NCI-H2029 (cell line): ENCODE measurements around the gene POLR1B.
A peak's percentile ranks its signal among the peaks of the same experiment; 100 is the strongest.
"Not testable (repeated sequence)": the region's sequence is repeated elsewhere in the genome, so short reads cannot be mapped to it uniquely, and the experiment has no call there.

Experiments used
- DNase-seq: peaks from one replicate; lab custom pipeline; 2025; lab: John Stamatoyannopoulos, UW

The POLR1B gene, protein sequence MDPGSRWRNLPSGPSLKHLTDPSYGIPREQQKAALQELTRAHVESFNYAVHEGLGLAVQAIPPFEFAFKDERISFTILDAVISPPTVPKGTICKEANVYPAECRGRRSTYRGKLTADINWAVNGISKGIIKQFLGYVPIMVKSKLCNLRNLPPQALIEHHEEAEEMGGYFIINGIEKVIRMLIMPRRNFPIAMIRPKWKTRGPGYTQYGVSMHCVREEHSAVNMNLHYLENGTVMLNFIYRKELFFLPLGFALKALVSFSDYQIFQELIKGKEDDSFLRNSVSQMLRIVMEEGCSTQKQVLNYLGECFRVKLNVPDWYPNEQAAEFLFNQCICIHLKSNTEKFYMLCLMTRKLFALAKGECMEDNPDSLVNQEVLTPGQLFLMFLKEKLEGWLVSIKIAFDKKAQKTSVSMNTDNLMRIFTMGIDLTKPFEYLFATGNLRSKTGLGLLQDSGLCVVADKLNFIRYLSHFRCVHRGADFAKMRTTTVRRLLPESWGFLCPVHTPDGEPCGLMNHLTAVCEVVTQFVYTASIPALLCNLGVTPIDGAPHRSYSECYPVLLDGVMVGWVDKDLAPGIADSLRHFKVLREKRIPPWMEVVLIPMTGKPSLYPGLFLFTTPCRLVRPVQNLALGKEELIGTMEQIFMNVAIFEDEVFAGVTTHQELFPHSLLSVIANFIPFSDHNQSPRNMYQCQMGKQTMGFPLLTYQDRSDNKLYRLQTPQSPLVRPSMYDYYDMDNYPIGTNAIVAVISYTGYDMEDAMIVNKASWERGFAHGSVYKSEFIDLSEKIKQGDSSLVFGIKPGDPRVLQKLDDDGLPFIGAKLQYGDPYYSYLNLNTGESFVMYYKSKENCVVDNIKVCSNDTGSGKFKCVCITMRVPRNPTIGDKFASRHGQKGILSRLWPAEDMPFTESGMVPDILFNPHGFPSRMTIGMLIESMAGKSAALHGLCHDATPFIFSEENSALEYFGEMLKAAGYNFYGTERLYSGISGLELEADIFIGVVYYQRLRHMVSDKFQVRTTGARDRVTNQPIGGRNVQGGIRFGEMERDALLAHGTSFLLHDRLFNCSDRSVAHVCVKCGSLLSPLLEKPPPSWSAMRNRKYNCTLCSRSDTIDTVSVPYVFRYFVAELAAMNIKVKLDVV

DNA sequence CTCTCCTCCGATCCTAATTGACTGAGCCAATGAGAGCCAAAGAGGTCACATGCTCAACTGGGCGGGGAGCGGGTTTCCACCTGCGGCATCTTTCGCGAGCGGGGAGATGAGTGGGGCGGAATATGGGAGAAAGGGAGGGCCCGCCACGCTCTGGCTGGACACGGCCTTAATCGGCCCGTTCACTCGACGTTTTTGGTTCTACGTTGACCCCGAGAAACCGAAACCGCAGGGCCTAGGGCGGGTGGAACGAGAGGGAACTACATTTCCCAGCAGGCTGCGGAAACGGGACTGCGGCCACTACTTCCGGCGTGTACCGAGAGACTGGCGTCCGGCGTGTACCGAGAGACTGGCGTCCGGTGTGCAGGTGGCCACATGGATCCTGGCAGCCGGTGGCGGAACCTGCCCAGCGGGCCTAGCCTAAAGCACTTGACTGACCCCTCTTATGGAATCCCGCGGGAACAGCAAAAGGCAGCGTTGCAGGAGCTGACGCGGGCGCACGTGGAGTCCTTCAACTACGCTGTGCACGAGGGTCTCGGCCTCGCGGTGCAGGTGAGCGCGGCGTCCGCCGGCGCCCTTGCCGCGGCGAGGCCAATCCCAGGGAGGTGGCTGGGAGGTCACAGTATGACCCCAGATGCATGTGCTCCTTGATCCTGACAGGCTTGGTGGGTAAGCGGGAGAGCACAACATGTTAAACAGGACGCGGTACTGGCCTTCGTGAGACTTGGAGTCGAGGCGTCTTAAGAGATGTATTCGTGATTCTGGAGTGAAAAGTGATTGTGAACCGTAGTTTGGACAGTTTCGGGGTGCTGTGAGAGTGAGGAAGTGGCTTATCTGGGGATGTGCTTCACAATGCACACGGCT, at the start of gene POLR1B:
TSS of gene POLR1B (plus strand) at position 343 of the 861 bp plus-strand sequence. CDS start at position 373, 30 bp downstream.
- peak; percentile 83 for DNase-seq

DNA sequence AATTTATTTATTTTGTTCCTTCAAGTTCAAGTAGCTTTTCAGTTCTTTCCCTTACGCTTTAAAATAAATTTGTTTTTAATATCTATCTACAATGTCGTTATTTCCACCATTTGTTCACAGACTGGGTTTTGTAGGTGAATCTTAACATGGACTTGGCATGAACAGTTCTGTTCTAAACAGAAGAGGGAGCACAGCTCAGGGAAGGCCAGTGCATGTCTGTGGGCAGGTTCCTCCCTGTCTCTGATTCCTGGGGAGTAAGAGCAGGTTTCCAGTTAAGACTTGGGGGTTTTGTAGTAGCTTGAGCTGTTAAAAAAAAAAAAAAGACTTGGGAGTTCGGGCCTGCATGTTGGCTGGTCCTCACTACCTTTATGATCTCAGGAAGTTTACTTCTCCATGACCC, 49.2 kb upstream of the POLR1B start:
- no peak for DNase-seq

DNA sequence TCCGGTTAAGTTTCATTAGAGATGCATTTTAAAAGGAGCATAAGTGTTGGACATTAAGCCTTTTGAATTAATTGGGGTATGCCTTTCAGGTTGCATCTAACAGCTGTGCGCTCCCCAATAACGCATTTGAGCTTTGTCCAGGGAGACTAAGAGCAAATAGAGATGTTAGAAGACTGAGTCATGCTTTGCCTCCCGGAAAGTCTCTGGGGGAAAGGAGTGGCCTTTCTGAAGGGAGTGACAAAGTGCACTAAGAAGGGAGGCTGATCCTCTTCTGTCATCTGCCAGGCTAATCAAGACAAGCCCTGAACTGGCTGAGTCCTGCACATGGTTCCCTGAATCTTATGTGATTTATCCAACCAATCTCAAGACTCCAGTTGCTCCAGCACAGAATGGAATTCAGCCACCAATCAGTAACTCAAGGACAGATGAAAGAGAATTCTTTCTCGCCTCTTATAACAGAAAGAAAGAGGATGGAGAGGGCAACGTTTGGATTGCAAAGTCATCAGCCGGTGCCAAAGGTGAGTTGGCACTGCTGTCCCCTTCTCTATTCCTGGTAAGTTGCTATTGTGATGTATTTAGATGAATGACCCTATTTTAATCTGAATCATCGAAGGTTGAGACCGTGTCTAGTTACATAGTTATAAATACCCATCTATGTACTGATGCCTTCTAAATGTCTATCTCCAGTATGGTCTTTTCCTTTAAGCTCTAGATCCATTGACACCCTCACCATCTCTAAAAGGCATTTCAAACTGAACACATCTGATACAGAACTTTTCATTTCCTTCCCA, 48.2 kb upstream of the POLR1B start:
- DNase-seq: no peak

DNA sequence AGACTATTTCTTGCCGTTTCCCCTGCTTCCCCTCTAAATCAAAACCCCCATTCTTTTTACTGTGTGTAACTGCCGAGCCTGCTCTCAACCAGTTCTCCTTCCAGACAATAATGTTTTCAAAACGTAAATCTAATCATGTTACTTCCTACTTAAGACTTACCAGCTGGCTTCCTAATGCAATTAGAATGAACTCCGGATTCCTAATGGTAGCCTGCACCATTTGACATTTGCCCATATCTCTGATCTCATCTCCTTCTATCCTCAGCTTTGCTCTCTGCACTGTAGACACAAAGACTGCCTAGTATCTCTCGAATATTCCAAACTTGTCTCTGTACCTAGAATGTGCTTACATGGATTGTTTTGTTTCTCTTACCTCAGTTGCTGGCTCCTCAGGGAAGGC, 47.4 kb upstream of the POLR1B start:
- no peak for DNase-seq

DNA sequence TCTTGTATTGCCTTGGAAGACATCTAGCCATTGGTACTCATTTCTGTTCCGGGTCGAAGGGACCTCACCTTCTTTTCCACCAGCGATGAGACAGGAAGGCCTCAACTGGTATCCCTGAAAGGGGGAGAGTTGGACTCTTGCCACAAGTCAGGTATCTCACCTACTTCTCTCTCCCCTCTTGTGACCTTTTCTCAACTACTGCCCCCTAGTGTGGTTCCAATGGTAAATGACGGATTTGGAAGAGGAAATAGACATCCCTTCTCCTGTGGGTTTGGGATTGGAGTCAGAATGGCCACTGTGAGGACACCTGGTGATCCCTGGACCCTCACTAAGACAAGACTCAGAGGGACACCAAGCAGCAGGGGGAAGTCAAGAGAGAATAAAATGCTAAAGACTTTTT, 46.4 kb upstream of the POLR1B start:
- DNase-seq: not testable (repeated sequence)

DNA sequence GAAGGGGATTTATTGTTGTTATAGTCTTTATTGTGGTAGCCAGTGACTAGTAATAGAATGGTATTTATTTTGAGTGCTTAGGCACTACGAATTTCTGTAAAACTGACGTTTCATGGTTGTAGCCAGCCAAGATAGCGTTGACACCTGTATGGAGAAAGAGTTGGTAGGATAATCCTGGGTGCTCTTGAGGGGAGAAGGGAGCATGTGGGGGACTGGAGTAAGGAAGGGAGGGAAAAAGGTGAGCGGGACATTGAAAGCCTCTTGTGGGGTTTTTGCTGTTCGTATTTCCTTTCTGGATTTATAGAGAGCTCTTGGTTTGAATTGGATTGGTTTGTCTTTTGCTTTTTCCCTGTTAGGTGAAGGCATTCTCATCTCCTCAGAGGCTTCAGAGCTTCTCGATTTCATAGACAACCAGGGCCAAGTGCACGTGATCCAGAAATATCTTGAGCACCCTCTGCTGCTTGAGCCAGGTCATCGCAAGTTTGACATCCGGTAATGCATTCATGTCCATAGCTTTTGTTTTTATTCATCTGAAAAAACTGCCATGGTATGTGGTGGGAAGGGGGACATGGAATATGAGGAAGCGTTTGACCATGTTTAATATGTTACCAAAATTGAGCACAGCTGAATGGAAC, 41.3 kb upstream of the POLR1B start:
- DNase-seq: not testable (repeated sequence)

DNA sequence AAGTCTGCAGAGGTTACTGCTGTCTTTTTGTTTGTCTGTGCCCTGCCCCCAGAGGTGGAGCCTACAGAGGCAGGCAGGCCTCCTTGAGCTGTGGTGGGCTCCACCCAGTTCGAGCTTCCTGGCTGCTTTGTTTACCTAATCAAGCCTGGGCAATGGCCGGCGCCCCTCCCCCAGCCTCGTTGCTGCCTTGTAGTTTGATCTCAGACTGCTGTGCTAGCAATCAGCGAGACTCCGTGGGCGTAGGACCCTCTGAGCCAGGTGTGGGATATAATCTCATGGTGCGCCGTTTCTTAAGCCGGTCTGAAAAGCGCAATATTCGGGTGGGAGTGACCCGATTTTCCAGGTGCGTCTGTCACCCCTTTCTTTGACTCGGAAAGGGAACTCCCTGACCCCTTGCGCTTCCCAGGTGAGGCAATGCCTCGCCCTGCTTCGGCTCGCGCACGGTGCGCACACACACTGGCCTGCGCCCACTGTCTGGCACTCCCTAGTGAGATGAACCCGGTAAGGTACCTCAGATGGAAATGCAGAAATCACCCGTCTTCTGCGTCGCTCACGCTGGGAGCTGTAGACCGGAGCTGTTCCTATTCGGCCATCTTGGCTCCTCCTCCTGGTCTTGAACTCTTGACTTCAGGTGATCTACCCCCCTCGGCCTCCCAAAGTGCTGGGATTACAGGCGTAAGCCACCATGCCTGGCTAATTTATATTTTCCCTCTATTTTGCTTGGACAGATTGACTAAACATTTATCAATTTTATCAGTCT, 32.8 kb upstream of the POLR1B start:
- DNase-seq: not testable (repeated sequence)

DNA sequence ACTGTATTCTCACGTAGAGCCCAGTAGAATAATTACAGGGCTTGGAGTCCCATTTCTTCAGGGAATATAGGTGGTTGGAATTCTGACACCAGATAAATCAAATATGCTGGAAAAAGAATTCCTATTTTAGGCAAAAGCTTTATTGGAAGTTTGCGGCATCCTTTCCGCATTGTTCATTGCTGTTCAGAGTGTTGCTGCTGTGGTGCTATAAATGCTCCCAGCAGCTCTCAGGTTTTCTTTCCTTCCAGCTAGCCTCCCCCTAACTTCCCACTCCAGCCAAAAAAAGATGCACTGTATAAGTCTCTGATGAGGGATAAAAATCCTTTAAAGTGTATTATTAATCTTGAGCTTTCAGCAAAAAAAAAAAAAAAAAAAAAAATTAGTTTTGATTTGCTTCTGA, 25.5 kb upstream of the POLR1B start:
- no peak for DNase-seq

DNA sequence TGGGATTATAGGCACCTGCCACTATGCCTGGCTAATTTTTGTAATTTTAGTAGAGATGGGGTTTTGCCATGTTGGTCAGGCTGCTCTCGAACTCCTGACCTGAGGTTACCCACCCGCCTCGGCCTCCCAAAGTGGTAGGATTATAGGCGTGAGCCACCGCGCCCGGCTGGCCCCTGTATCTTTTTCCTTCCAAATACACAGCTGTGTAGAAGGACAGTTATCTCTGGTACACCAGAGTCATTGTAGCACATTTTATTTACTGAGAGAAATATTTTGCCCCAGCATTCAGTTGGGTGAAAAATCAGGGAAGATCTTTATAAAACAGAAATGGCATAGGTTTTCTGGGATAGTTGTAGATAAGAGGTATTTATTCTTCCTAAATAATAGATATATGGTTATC, 23.5 kb upstream of the POLR1B start:
- no peak for DNase-seq

DNA sequence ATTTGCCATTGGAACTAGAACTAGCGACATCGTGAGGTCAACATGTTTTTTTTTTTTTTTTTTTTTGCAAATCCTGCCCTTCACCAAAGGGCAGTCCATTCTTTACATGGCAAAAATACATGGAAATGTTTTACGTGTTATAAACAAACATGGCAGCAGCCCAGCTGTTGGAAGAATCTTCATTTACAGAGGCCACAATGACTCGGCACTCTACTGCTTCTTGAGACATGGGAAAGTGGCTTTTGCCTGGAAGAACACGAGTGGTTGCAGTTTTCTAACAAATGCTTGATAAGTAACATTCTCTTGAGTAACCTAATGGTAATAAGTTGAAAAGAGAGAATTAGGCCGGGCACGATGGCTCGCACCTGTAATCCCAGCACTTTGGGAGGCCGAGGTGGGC, 22.8 kb upstream of the POLR1B start:
- no peak for DNase-seq

DNA sequence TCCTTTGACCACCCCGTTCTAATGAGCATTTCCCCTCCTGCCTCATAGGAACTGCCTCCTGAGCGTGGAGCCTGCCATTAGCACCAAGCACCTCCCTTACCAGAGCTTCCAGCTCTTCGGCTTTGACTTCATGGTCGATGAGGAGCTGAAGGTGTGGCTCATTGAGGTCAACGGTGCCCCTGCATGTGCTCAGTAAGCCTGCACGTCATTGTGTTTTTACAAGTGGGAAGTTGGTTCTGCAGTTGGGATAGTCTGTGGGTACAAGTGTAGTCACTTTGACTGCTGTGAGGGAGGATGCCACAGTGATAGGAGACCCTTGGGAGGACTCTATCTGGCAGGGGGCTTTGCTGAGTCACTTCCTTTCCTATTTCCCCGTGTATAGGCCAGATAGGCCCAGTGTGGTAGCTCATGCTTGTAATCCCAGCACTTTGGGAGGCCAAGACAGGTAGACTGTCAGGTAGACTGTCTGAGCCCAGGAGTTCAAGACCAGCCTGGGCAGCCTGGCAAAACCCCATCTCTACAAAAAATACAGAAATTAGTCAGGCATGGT, 22.0 kb upstream of the POLR1B start:
- DNase-seq: no peak

DNA sequence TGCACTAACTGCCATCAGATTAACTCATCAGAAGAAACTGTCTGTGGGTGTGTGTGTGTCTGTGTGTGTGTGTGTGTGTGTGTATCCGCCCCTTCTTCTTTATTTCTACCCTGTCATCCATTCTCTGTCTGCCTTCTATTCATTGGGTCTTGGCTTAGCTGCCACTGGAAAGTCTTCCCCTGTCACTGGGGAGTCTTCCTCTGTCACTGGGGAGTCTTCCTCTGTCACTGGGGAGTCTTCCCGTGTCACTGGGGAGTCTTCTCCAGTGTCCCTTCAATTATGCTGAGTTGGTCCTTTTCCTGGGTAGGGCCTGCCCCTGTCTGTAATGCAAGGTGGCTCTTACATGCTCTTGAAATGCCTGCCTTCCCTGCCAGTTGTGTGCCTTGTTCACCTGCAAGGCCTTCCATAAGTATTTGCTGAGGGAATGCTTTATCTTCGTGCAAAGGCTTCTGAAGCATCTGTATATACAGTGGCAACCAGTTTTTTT, 18.9 kb upstream of the POLR1B start:
- no peak for DNase-seq

DNA sequence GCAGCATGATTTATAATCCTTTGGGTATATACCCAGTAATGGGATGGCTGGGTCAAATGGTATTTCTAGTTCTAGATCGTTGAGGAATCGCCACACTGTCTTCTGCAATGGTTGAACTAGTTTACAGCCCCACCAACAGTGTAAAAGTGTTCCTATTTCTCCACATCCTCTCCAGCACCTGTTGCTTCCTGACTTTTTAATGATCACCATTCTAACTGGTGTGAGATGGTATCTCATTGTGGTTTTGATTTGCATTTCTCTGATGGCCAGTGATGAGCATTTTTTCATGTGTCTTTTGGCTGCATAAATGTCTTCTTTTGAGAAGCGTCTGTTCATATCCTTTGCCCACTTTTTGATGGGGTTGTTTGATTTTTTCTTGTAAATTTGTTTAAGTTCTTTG, 18.0 kb upstream of the POLR1B start:
- DNase-seq: not testable (repeated sequence)

DNA sequence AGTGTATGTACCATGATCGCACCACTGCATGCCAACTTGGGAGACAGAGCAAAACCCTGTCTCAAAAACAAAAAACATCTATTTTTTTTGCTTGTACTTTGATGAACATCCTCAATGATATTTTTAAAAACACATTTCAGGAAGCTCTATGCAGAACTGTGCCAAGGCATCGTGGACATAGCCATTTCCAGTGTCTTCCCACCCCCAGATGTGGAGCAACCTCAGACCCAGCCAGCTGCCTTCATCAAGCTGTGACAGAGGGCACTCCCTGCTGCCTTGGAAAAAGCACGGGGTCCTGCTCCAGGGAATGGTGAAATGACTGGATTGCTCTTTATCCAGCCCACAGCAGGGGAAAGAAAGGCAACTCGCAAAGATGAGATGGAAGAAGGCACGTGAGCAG, 13.7 kb upstream of the POLR1B start:
- DNase-seq: no peak

DNA sequence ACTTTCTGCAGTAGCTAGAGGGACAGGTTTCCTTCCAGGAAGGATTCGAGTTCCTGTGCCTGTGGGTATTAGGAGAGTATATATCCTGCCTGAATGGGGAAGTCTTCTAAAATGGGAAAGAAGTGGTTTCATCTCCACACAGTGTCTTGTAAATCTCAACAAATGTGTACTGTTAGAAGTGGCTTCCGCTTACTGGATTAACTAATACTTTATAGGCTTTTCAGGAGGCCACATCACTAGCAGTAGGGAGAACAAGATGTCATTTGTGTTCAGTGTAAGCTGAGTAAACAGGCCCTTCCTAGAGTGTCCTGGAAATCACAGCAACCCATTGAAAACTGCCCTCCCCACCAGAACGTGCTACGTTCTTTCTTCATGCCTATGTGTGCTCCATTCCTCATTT, 12.5 kb upstream of the POLR1B start:
- no peak for DNase-seq

DNA sequence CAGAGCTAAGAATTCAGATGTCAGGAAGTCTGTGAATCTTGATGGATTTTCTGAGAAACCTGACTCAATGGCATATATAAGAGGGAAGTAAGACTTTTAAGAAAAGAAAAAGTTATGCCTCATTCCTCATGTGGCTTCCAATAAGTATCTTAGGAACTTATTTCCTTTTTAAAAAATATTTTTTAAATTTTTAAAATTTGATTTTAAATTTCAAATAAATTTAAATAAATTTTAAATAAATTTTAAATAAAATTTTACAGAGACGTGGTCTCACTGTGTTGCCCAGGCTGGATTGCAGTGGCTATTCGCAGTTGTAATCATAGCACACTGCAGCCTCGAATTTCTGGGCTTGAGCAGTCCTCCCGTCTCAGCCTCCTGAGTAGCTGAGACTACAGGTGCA, 11.5 kb upstream of the POLR1B start:
- DNase-seq: no peak

DNA sequence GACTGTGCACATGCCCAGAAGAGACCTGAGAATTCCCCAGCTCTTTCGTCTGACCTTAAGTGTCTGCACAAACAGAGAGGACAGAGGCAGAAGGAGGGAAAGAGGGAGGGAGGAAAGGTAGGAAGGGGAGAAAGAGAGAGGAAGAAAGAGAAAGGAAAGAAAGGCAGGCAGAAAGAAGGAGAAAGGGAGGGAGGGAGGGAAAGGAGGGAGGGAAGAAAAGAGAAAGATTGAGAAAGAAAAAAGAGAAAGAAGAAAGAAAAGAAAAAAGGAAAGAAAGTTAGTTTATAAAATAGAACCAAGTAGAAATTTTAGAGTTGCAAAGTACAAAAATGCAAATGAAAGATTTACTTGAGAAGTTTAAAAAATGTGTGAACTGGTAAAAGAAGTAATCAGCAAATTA, 7.4 kb upstream of the POLR1B start:
- DNase-seq: no peak

DNA sequence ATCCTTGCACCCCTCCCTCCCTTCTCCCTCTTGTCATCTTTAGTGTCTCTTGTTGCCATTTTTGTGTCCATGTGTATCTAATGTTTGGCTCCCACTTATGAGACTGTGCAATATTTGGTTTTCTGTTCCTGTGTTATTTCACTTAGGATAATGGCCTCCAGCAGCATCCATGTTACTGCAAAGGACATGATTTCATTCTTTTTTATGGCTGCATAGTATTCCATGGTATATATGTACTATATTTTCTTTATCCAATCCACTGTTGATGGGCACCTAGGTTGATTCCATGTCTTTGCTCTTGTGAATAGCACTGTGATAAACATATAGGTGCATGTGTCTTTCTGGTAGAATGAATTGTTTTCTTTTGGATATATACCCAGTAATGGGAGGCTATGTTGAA, 5.6 kb upstream of the POLR1B start:
- not testable (repeated sequence) for DNase-seq

DNA sequence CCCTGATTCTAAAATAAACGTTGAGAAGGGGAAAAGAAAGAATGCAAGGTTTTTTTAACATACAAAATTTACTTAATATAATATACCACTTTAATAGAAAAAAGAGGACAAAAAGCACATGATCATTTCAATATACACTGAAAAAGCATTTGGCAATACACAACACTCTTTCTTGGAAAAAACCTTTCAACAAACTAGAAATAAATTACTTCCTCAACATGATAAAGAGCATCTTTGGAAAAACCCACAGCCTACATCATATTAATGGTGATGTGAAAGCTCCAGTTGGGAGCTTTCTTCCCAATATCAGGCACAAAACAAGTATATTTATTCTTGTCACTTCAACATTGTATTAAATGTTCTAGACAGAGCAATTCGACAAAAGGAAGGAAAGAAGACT, 3.0 kb upstream of the POLR1B start:
- no peak for DNase-seq
